ENCODE data around the gene SRGAP2B.
"Not testable (repeated sequence)": the region's sequence is repeated elsewhere in the genome, so short reads cannot be mapped to it uniquely, and the experiment has no call there.

Gene SRGAP2B

DNA sequence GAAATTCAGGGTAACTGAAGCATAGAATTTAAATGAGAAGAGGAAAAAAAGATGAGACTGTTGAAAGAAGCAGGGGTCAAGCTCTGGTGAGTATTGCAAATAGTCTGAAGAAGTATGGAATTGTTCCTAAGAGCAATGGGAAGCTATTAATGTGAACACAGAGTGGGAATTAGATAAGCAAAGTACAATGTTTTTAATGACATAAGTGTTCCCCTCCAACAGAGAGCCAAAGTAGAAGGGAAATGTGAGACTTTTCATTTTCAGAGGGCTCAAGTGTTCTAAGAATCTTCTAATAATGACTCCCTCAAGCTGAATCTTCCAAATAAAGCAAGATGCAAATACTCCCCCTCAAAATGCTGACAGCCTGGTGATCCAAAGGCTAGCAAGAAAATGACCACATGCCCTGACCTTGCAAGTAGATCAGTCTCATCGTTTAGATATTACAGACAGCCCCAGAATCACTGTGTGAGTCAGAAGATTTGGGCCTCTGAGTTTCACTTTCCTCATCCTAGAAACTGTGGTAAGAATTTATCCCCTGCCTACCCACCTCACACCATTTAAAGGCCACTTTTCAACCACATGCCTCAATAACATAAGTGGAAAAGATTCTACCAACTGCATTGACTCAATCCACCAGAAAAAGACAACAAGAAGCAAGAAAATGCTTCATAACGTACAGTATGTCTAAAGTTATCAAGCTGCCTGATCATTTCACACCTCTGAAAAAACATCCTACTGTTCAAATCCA is 79.2 kb downstream of the SRGAP2B start:
- not testable (repeated sequence) for H3K27ac ChIP-seq (replicated peaks; ENCODE audit: low read length); H3K9ac ChIP-seq (ENCODE audit: low read depth, low read length, poor library complexity); H4K91ac ChIP-seq (ENCODE audit: low read depth, low read length, poor library complexity); H3K36me3 ChIP-seq (replicated peaks in 1 of 2; ENCODE audit: control insufficient read depth in 2 of 2, insufficient read depth in 2 of 2, low read length in 2 of 2); H2BK120ac ChIP-seq (ENCODE audit: low read depth, low read length); DNase-seq (ENCODE audit: low spot score); H3K14ac ChIP-seq (ENCODE audit: low read length); H3K9me3 ChIP-seq (replicated peaks in 1 of 2; ENCODE audit: control insufficient read depth in 2 of 2, insufficient read depth in 1 of 2, low read depth in 1 of 2, low read length in 2 of 2); H3K4me2 ChIP-seq (ENCODE audit: insufficient read depth, low read length, poor library complexity, severe bottlenecking); H2BK5ac ChIP-seq (ENCODE audit: low read length); H3K18ac ChIP-seq (ENCODE audit: low read length); H3K4ac ChIP-seq (ENCODE audit: low read length); H2BK15ac ChIP-seq (ENCODE audit: low read length); H2AFZ ChIP-seq (ENCODE audit: low read length); H2AK5ac ChIP-seq (ENCODE audit: low read depth, low read length); H4K8ac ChIP-seq (ENCODE audit: low read depth, low read length); H3K79me1 ChIP-seq (ENCODE audit: low read depth, low read length); H3K4me3 ChIP-seq (ENCODE audit: low read length in 2 of 2); H2BK12ac ChIP-seq (ENCODE audit: low read length); H3K4me1 ChIP-seq (ENCODE audit: control insufficient read depth in 2 of 2, insufficient read depth in 1 of 2, low read depth in 1 of 2, low read length in 2 of 2); H3K27me3 ChIP-seq (ENCODE audit: control insufficient read depth in 3 of 3, insufficient read depth in 3 of 3, low read depth in 1 of 3, low read length in 3 of 3); H3K23ac ChIP-seq (ENCODE audit: low read depth, low read length, poor library complexity)
- WGBS, 2 donors (ENCODE audit: extremely low coverage in 2 of 2, insufficient read length in 2 of 2, insufficient replicate concordance in 1 of 2) = no CpG with 5 or more reads among the region's 2 CpGs

DNA sequence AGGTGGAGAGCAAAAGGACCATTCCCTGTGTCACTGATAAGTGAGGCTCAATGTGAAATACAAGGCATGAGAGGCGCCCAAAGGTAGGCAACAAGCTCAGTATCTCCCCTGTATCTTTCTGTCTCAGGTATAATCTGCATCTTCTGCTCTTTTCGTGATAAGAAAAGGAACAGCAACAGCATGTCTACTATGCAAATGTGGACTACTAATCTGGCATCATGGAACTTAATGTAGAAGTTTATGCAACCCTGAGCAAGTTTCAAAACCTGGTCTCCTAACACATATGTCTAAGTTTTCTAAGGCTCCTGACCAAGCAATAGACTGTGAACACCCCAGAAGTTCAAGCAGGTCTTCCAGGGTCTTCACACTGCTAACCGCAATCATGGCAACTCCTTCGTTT is 81.8 kb downstream of the SRGAP2B start:
- not testable (repeated sequence) for H3K23ac ChIP-seq (ENCODE audit: low read depth, low read length, poor library complexity); H2BK120ac ChIP-seq (ENCODE audit: low read depth, low read length); H3K36me3 ChIP-seq (replicated peaks in 1 of 2; ENCODE audit: control insufficient read depth in 2 of 2, insufficient read depth in 2 of 2, low read length in 2 of 2); H3K9ac ChIP-seq (ENCODE audit: low read depth, low read length, poor library complexity); H3K27me3 ChIP-seq (ENCODE audit: control insufficient read depth in 3 of 3, insufficient read depth in 3 of 3, low read depth in 1 of 3, low read length in 3 of 3); H3K4me2 ChIP-seq (ENCODE audit: insufficient read depth, low read length, poor library complexity, severe bottlenecking); H3K4me1 ChIP-seq (ENCODE audit: control insufficient read depth in 2 of 2, insufficient read depth in 1 of 2, low read depth in 1 of 2, low read length in 2 of 2); H2BK12ac ChIP-seq (ENCODE audit: low read length); H3K27ac ChIP-seq (replicated peaks; ENCODE audit: low read length); H4K91ac ChIP-seq (ENCODE audit: low read depth, low read length, poor library complexity); H4K8ac ChIP-seq (ENCODE audit: low read depth, low read length); H3K14ac ChIP-seq (ENCODE audit: low read length); H3K79me1 ChIP-seq (ENCODE audit: low read depth, low read length); H3K9me3 ChIP-seq (replicated peaks in 1 of 2; ENCODE audit: control insufficient read depth in 2 of 2, insufficient read depth in 1 of 2, low read depth in 1 of 2, low read length in 2 of 2); H2AK5ac ChIP-seq (ENCODE audit: low read depth, low read length); H3K4ac ChIP-seq (ENCODE audit: low read length); H3K18ac ChIP-seq (ENCODE audit: low read length); H2BK15ac ChIP-seq (ENCODE audit: low read length); H2BK5ac ChIP-seq (ENCODE audit: low read length); H2AFZ ChIP-seq (ENCODE audit: low read length); DNase-seq (ENCODE audit: low spot score); H3K4me3 ChIP-seq (ENCODE audit: low read length in 2 of 2)
- no CpG with 5 or more reads among the region's 4 CpGs for WGBS, 2 donors (ENCODE audit: extremely low coverage in 2 of 2, insufficient read length in 2 of 2, insufficient replicate concordance in 1 of 2)

GRCh38 chr1:145011811-145012210 is 83.3 kb downstream of the SRGAP2B start:
- H3K27ac ChIP-seq (replicated peaks; ENCODE audit: low read length); H2BK15ac ChIP-seq (ENCODE audit: low read length); H2BK5ac ChIP-seq (ENCODE audit: low read length); H3K4me2 ChIP-seq (ENCODE audit: insufficient read depth, low read length, poor library complexity, severe bottlenecking); H3K4me3 ChIP-seq (ENCODE audit: low read length in 2 of 2); H2AK5ac ChIP-seq (ENCODE audit: low read depth, low read length); H2BK12ac ChIP-seq (ENCODE audit: low read length); H3K9ac ChIP-seq (ENCODE audit: low read depth, low read length, poor library complexity); H3K23ac ChIP-seq (ENCODE audit: low read depth, low read length, poor library complexity); H3K4me1 ChIP-seq (ENCODE audit: control insufficient read depth in 2 of 2, insufficient read depth in 1 of 2, low read depth in 1 of 2, low read length in 2 of 2); H3K4ac ChIP-seq (ENCODE audit: low read length); H2AFZ ChIP-seq (ENCODE audit: low read length); H2BK120ac ChIP-seq (ENCODE audit: low read depth, low read length); H3K14ac ChIP-seq (ENCODE audit: low read length); H3K36me3 ChIP-seq (replicated peaks in 1 of 2; ENCODE audit: control insufficient read depth in 2 of 2, insufficient read depth in 2 of 2, low read length in 2 of 2); H3K9me3 ChIP-seq (replicated peaks in 1 of 2; ENCODE audit: control insufficient read depth in 2 of 2, insufficient read depth in 1 of 2, low read depth in 1 of 2, low read length in 2 of 2); H4K8ac ChIP-seq (ENCODE audit: low read depth, low read length); DNase-seq (ENCODE audit: low spot score); H3K27me3 ChIP-seq (ENCODE audit: control insufficient read depth in 3 of 3, insufficient read depth in 3 of 3, low read depth in 1 of 3, low read length in 3 of 3); H3K18ac ChIP-seq (ENCODE audit: low read length); H3K79me1 ChIP-seq (ENCODE audit: low read depth, low read length); H4K91ac ChIP-seq (ENCODE audit: low read depth, low read length, poor library complexity): not testable (repeated sequence)
- WGBS, 2 donors (ENCODE audit: extremely low coverage in 2 of 2, insufficient read length in 2 of 2, insufficient replicate concordance in 1 of 2) = no CpG with 5 or more reads among the region's 4 CpGs

GRCh38 chr1:145010580-145010979 is 84.5 kb downstream of the SRGAP2B start:
- H4K91ac ChIP-seq (ENCODE audit: low read depth, low read length, poor library complexity); H3K14ac ChIP-seq (ENCODE audit: low read length); H3K4me2 ChIP-seq (ENCODE audit: insufficient read depth, low read length, poor library complexity, severe bottlenecking); H2AK5ac ChIP-seq (ENCODE audit: low read depth, low read length); H2BK12ac ChIP-seq (ENCODE audit: low read length); H3K36me3 ChIP-seq (replicated peaks in 1 of 2; ENCODE audit: control insufficient read depth in 2 of 2, insufficient read depth in 2 of 2, low read length in 2 of 2); DNase-seq (ENCODE audit: low spot score); H3K4ac ChIP-seq (ENCODE audit: low read length); H2BK15ac ChIP-seq (ENCODE audit: low read length); H2AFZ ChIP-seq (ENCODE audit: low read length); H3K27me3 ChIP-seq (ENCODE audit: control insufficient read depth in 3 of 3, insufficient read depth in 3 of 3, low read depth in 1 of 3, low read length in 3 of 3); H2BK120ac ChIP-seq (ENCODE audit: low read depth, low read length); H3K4me3 ChIP-seq (ENCODE audit: low read length in 2 of 2); H3K27ac ChIP-seq (replicated peaks; ENCODE audit: low read length); H2BK5ac ChIP-seq (ENCODE audit: low read length); H3K4me1 ChIP-seq (ENCODE audit: control insufficient read depth in 2 of 2, insufficient read depth in 1 of 2, low read depth in 1 of 2, low read length in 2 of 2); H3K79me1 ChIP-seq (ENCODE audit: low read depth, low read length); H3K9me3 ChIP-seq (replicated peaks in 1 of 2; ENCODE audit: control insufficient read depth in 2 of 2, insufficient read depth in 1 of 2, low read depth in 1 of 2, low read length in 2 of 2); H3K18ac ChIP-seq (ENCODE audit: low read length); H3K9ac ChIP-seq (ENCODE audit: low read depth, low read length, poor library complexity); H4K8ac ChIP-seq (ENCODE audit: low read depth, low read length); H3K23ac ChIP-seq (ENCODE audit: low read depth, low read length, poor library complexity): not testable (repeated sequence)
- no CpG with 5 or more reads among the region's 3 CpGs for WGBS, 2 donors (ENCODE audit: extremely low coverage in 2 of 2, insufficient read length in 2 of 2, insufficient replicate concordance in 1 of 2)

All from neuronal stem cell (in vitro differentiated cells).